Uterus (tissue), 2 donors: ENCODE data around the gene ZC3H18.

Experiments used
- CTCF ChIP-seq, 4 experiments: fragments of 200-600 bp in 2 of 4; fragments of 450-650 bp in 2 of 4; sonication (generic) in 2 of 4; IDR thresholded peaks; one replicate each; pipeline ENCODE4 v1.5.1; 2016 to 2019; ENCODE audit warnings: antibody characterized with exemption in 4 of 4, mild to moderate bottlenecking in 2 of 4, moderate library complexity in 1 of 4
- POLR2A ChIP-seq, 2 donors: fragments of 450-650 bp; IDR thresholded peaks; one replicate each; pipeline ENCODE4 v1.6.1; 2016; ENCODE audit warnings: antibody characterized with exemption in 2 of 2, mild to moderate bottlenecking in 1 of 2, moderate library complexity in 1 of 2

DNA sequence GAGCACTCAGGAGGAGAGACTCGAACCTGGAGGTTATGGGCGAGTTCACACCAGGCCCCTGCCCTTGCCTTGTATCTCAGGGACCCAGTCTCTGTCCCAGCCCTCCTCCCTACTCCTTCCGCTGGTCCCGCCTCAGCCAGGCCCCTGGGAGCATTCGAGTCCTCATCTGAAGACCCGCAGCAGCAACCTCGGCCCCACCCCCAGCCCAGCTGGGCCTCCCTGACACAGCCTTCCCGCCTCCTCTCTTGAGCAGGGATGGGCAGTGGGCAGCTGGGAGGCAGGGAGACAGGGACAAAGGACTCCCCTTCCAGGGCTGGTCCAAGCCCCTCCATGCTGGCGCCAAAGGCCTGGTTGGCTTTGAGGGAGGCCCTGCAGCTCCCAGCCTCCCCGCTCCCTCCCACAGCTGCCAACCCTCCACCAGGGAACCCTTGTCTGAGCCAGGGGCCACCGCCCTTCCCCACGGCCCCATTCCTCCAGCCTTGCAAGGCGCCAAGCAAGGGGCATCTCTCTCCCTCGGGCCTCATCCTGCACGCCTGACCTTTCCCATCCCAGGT, 15.4 kb upstream of the ZC3H18 start:
- TF ChIP-seq POLR2A (IDR thresholded peaks at IDR 0.05) (no peak), CTCF (IDR thresholded peaks at IDR 0.05) (no peak)
